Measurements from ENCODE around the gene TUBB4A. TPM values are rescaled to one million over a fixed set of nuclear protein-coding genes. Genes with fewer than 3 reads are reported as not detected.

The TUBB4A gene
- total and polyA plus RNA-seq, 9 of the 15 experiments (the other 6 are each of a cell fraction or from before 2014, with no cell fraction given): 0.14 to 7.0 (median 0.75) TPM

- ChIA-PET CTCF (ENCODE audit: low intra/inter-chr PET ratio) (no interaction called here), POLR2A (interaction anchor here (1.0 to 1.2 kb wide), 4 partner anchors 10 to 20 kb away, joined by 3 to 6 read pairs (median 5); partner anchors contain the start of gene TNFSF9)
- 74% methylated on average over 7 of the region's 7 CpGs for WGBS (ENCODE audit: insufficient coverage, low coverage, missing lambda C conversion rate)
- H3K4me1 ChIP-seq (replicated peaks in 1 of 2; ENCODE audit: control insufficient read depth in 2 of 2, insufficient read depth in 2 of 2, low read length in 2 of 2): peaks cover 0 to 16% of the 10 kb centered on the region in 2 experiments; a peak in 2 of 5 replicates
- H3K4me3 ChIP-seq: no peak overlapping the region
- no peaks in the 10 kb centered on the region for H3K36me3 ChIP-seq (ENCODE audit: control insufficient read depth, insufficient read depth, low read length)
- no TSS peak for BruUV-seq (replicated peaks)
- no peaks in the 10 kb centered on the region for H3K9me3 ChIP-seq (replicated peaks; ENCODE audit: control insufficient read depth, insufficient read depth, low read depth, low read length)
- H3K4me2 ChIP-seq (ENCODE audit: insufficient read depth, low read length): no peak overlapping the region
- no peak for TF ChIP-seq THAP7 (CRISPR knock-in tag; IDR thresholded peaks at IDR 0.05)
- no peak for TF ChIP-seq STAG1 (CRISPR knock-in tag; IDR thresholded peaks at IDR 0.05; ENCODE audit: borderline replicate concordance)
- TF ChIP-seq PTTG1 (tag; IDR thresholded peaks at IDR 0.05; ENCODE audit: low read depth): no peak
- TF ChIP-seq HMBOX1 (IDR thresholded peaks at IDR 0.05): no peak
- TF ChIP-seq STAT5A (IDR thresholded peaks at IDR 0.05; ENCODE audit: borderline replicate concordance, low read length): no peak
- TF ChIP-seq ZNF77 (CRISPR knock-in tag; IDR thresholded peaks at IDR 0.05): no peak
- no peak for TF ChIP-seq ZNF57 (CRISPR knock-in tag; IDR thresholded peaks at IDR 0.05)
- no peak for TF ChIP-seq ZNF282 (CRISPR knock-in tag; IDR thresholded peaks at IDR 0.05)
- TF ChIP-seq BMI1 (IDR thresholded peaks at IDR 0.05; ENCODE audit: low read length): no peak
- TF ChIP-seq CBFB (CRISPR knock-in tag; IDR thresholded peaks at IDR 0.05): no peak
- no peak for TF ChIP-seq SNIP1 (IDR thresholded peaks at IDR 0.05; ENCODE audit: low read depth)
- TF ChIP-seq EP300 (IDR thresholded peaks at IDR 0.05; ENCODE audit: low read length): no peak
- TF ChIP-seq VEZF1 (CRISPR knock-in tag; IDR thresholded peaks at IDR 0.05): no peak
- no peak for TF ChIP-seq CTBP1 (IDR thresholded peaks at IDR 0.05; ENCODE audit: borderline replicate concordance)
- TF ChIP-seq SNAPC5 (CRISPR knock-in tag; IDR thresholded peaks at IDR 0.05): no peak
- no peak for TF ChIP-seq KDM5B (IDR thresholded peaks at IDR 0.05; ENCODE audit: insufficient replicate concordance, low read depth, low read length)
- TF ChIP-seq NR2F6 (CRISPR knock-in tag; IDR thresholded peaks at IDR 0.05): no peak
- no peak for TF ChIP-seq POLR2G (IDR thresholded peaks at IDR 0.05; ENCODE audit: low read depth, low read length)
- TF ChIP-seq GTF2A2 (tag; IDR thresholded peaks at IDR 0.05): no peak
- no peak for TF ChIP-seq ZNF699 (CRISPR knock-in tag; IDR thresholded peaks at IDR 0.05; ENCODE audit: insufficient replicate concordance)
- H3K27ac ChIP-seq (ENCODE audit: extremely low read depth, low read depth, low read length): no peak overlapping the region
- no peak for FAIRE-seq
- ATAC-seq: no peak
- no peaks in the 10 kb centered on the region for H3K27me3 ChIP-seq (ENCODE audit: control insufficient read depth in 2 of 2, insufficient read depth in 2 of 2, low read length in 2 of 2)
- H2AFZ ChIP-seq (ENCODE audit: low read depth, low read length): no peak overlapping the region
- peak overlapping the region in 1 of 2 experiments; percentile 20; a peak in 1 of 4 replicates for H3K9ac ChIP-seq (ENCODE audit: insufficient read depth in 1 of 2, low read depth in 2 of 2, low read length in 2 of 2)
- DNase-seq (ENCODE audit: extremely low read depth in 1 of 4, low spot score in 3 of 4): no peak
- intact Hi-C loops (cut with micrococcal nuclease): loop anchor here (10.0 kb wide), 2 partner anchors 224 to 386 kb away; partner anchors contain the start of genes GPR108 and TRIP10
- H4K20me1 ChIP-seq (replicated peaks; ENCODE audit: control insufficient read depth, insufficient read depth, low read length): no peaks in the 10 kb centered on the region
- in situ Hi-C loops (cut with MboI): no loop called here
- no peaks in the 10 kb centered on the region for H3K79me2 ChIP-seq (ENCODE audit: control insufficient read depth, insufficient read depth, low read length)
- no peaks in the 10 kb centered on the region for H3K9me1 ChIP-seq (ENCODE audit: control insufficient read depth, insufficient read depth, low read length)
Observed at GRCh38 chr19:6510618-6511017, 8.5 kb upstream of the TUBB4A start.
